HG03469 (cell line): ENCODE data around the gene MPC1L.

Source experiments
- ATAC-seq: cut with Tn5 transposase; IDR thresholded peaks from one replicate; pipeline ENCODE4 v1.9.1; 2021; ENCODE audit warnings: mild to moderate bottlenecking, moderate library complexity, moderate number of reproducible peaks; ENCODE audit not compliant: unreplicated experiment

Gene MPC1L

GRCh38 chrX:40625294-40625693, 2.1 kb downstream of the MPC1L start:
- ATAC-seq: no peak

GRCh38 chrX:40628506-40628905, 5.3 kb downstream of the MPC1L start:
- ATAC-seq: no peak

GRCh38 chrX:40632199-40632598, 9.0 kb downstream of the MPC1L start:
- ATAC-seq: no peak

- ATAC-seq: no peak
These were observed 14.5 kb downstream of the MPC1L start for GRCh38 chrX:40637687-40638086.

GRCh38 chrX:40644176-40644575, 20.9 kb downstream of the MPC1L start:
- ATAC-seq: no peak

DNA sequence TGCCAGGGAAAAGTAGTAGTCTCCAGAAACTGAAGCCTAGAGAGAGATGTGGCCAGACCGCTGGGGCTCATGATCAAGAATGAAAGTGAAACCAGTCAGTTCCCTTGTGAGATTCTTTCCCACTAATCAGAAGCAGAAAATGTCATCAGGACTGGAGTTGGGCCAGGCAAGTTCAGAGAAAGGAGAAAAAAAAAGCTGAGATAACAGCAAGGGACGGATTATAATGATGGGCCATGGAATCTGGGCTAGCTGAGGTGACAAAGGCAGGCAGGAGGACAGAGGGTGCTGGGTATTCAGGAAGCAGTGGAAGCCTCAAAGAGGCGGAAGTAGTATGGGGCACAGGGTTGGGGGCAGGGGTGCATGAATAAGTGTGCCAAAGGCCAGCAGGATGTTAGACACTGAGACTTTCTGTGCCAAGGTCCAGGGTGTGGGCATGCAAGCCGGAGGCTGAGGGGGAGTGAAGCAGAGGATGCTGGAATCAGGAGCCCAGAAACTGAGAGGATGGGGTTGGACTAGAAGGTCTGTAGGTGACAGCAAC, 21.7 kb downstream of the MPC1L start:
- ATAC-seq: no peak

- no peak for ATAC-seq
These were observed 23.5 kb downstream of the MPC1L start for GRCh38 chrX:40646489-40647306.

GRCh38 chrX:40647307-40648197, 24.3 kb downstream of the MPC1L start, which contains the start of gene CXorf38:
Gene CXorf38, minus strand, starts transcription at chrX:40647561. Its CDS starts 41 bp downstream, at chrX:40647520.
- peak; percentile 67 for ATAC-seq

DNA sequence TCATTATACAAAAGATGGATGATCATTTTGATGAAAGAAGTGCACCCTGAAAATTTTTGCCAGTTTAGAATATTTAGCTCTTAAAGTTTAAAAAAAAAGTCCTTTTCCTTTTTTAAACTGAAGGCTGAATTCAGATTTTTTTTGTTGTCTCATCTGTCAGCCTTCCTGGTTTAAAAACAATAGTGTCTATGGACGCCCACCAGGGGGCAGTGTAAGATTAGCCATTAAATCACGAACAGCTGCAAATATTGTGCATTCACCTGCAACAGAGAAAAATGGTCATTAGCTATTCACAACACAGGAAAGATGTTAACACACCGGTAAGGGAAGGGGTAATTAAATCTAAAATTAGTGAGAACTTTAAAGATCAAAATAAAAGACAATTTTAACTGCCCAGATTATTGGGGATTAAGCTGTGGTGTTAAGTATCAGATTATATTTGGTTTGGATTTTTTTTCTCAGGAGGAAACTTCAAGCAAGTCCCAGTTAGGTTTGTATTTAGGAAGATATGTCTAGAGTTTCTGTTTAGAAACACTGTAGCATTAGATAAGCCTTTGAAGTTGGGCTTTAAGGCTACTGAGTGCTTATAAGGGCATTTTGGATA, 28.5 kb downstream of the MPC1L start:
- ATAC-seq: no peak

- no peak for ATAC-seq
These were observed 29.4 kb downstream of the MPC1L start for GRCh38 chrX:40652664-40653063.

DNA sequence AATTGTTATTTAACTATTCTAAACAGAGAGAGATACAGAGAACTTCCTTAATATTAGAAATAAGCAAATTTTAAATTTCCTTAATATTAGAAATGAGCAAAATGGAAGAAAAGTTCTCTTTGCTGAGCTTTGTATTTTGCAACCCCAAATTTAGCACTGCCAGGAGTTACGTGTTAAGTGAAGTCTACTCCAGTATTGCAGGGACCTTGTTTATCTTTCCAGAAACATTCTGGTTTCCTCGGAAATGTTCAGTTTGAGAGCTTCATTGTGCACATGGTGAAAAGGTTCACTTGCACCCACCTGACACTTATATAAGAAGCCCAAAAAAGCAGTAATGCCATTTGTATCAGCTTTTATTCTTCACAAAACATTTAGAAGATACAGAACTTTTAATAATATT, 30.3 kb downstream of the MPC1L start:
- no peak for ATAC-seq

DNA sequence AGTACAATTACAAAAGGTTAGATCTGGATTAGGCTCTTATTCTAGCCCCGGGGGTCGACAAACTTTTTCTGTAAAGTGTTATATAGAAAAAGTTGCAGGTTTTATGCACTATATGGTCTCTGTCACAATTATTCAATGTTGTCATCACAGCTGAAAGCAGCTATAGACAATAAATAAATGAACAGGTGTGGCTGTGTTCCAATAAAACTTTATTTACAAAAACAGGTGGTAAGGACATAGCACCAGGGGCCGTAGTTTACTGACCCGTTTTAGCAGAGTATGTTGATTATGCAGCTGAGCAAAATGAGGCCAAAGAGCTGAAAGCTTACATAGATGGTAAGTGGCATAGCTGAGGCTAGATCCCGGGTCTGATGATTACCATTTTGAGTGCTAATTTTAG, 37.2 kb downstream of the MPC1L start:
- no peak for ATAC-seq

- ATAC-seq: no peak
These were observed 38.3 kb downstream of the MPC1L start for GRCh38 chrX:40661489-40661888.

GRCh38 chrX:40663078-40663740, 40.0 kb downstream of the MPC1L start:
- ATAC-seq: no peak

DNA sequence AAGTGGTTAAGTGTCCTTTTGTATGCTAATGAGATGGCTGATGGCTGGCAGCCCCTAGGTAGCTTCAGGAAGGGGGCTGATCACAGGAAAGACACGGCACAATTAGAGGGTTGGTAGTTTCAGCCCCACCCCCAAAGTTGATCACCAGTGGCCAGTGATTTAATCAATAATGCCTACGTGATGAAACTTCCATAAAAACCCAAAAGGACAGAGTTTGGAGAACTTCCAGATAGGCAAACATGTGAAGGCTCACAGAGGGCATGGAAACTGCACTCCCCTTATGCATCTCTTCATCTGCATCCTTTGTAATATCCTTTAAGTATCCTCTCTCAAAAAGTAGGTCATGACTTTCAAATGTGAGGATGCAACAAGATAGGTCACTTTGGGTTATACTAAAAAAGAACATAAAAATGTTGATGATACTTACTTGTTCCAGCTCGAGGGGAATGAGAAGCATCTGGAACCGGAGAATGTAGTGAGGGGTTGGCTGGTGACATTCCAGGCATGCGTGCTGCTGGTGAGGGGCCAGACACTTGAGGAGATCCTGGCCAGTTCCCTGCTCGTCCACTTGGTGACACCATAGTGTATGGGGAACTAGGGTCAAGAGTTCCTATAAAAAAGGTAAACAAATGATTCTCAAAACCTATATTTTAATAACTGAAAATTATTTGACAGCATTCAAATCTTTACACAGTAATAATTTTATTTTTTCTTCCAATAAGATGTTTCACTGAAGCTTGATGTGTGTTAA, 40.8 kb downstream of the MPC1L start:
- ATAC-seq: no peak

- ATAC-seq: no peak
These were observed 47.9 kb downstream of the MPC1L start for GRCh38 chrX:40671126-40671525.
